ENCODE measurements around the gene HSD17B10. TPM values are rescaled to one million over a fixed set of nuclear protein-coding genes. Genes with fewer than 3 reads are reported as not detected.

HSD17B10 gene
- total RNA-seq, result 39.2 and 65.3 TPM in 2 replicates

GRCh38 chrX:53433651-53434639 lies at the start of gene HSD17B10:
TSS of gene HSD17B10 (minus strand) at chrX:53434370. CDS start at chrX:53434345, 25 bp downstream.

GRCh38 chrX:53422861-53423306 lies 11.3 kb downstream of the HSD17B10 start, which contains the start of gene RIBC1:
TSS of gene RIBC1 (plus strand) at chrX:53422873. CDS start at chrX:53426277, 3,404 bp downstream.

GRCh38 chrX:53422086-53422860 lies 11.9 kb downstream of the HSD17B10 start, which contains the start of gene SMC1A:
TSS of gene SMC1A (minus strand) at chrX:53422654. CDS start at chrX:53422600, 54 bp downstream.

Other genes starting within 250 kb of the HSD17B10 start
- gene KDM5C, start 209.2 kb downstream of the HSD17B10 start, total RNA-seq, result 76.8 and 155 TPM in 2 replicates
- gene IQSEC2, start 152.8 kb downstream of the HSD17B10 start, total RNA-seq, result 11.6 and 12.2 TPM in 2 replicates
- gene SMC1A, start 11.7 kb downstream of the HSD17B10 start, total RNA-seq, result 9.1 and 16.7 TPM in 2 replicates
- 0.87 and 0.99 TPM in 2 replicates for gene RIBC1, start 11.5 kb downstream of the HSD17B10 start, total RNA-seq

All from smooth muscle cell of trachea (primary cell).